GM21423 (cell line): Measurements from ENCODE around the gene PHF24.
"Not testable (repeated sequence)": the region's sequence is repeated elsewhere in the genome, so short reads cannot be mapped to it uniquely, and the experiment has no call there.

Source experiments
- ATAC-seq: cut with Tn5 transposase; IDR thresholded peaks from one replicate; pipeline ENCODE4 v1.9.1; 2021; ENCODE audit warnings: mild to moderate bottlenecking, moderate library complexity; ENCODE audit not compliant: unreplicated experiment

Gene PHF24

GRCh38 chr9:34957492-34958410 is at the start of gene PHF24:
Gene PHF24 (plus strand): TSS chr9:34958285. CDS start chr9:34971299, 13,014 bp downstream.
- no peak for ATAC-seq

DNA sequence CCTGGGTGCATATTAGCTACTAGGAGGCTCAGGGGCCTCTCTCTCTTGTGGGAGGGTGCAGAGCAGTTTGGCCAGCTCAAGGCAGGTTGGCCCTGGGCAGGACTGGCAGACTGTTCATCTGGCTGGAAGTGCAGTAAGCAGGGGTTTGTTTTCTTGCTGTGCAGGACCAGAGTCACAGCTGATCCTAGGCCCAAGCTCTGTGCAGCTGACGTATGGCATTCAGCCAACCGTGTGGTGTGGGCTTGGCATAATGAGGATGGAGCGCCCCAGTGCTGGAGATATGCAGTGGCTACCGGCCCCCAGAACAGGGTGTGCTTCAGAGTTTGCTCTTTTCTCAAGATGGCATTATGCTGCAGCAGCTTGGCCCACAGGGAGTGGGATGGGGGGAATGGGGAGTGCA is 31.0 kb upstream of the PHF24 start:
- ATAC-seq = no peak

GRCh38 chr9:34928921-34929320 is 29.2 kb upstream of the PHF24 start:
- no peak for ATAC-seq

GRCh38 chr9:34929506-34930102 is 28.5 kb upstream of the PHF24 start:
- ATAC-seq = no peak

GRCh38 chr9:34939989-34940388 is 18.1 kb upstream of the PHF24 start:
- not testable (repeated sequence) for ATAC-seq

- ATAC-seq = no peak
Observed at GRCh38 chr9:34948451-34948850, 9.6 kb upstream of the PHF24 start.

- ATAC-seq = no peak
Observed at GRCh38 chr9:34954225-34954624, 3.9 kb upstream of the PHF24 start.

- not testable (repeated sequence) for ATAC-seq
Observed at GRCh38 chr9:34956066-34956465, 2.0 kb upstream of the PHF24 start.

DNA sequence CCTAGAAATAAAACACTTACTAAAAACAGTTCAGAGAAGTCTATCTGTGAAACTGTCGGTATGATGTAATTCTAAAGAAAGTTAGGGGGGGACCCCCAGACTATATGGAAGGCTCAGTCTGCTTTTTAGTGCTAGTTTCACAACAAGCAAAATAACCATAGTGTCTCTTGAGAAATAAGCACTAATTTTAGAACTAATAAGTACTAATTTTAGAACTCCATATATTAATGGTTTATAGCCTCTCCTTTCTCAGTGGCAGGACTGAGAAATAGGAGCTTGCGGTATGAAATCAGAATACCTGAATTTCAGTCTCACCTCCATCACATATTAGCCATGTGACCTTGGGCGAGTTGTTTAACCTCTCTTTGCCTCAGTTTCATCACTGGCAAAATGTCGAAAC is 1.4 kb upstream of the PHF24 start:
- ATAC-seq = no peak

DNA sequence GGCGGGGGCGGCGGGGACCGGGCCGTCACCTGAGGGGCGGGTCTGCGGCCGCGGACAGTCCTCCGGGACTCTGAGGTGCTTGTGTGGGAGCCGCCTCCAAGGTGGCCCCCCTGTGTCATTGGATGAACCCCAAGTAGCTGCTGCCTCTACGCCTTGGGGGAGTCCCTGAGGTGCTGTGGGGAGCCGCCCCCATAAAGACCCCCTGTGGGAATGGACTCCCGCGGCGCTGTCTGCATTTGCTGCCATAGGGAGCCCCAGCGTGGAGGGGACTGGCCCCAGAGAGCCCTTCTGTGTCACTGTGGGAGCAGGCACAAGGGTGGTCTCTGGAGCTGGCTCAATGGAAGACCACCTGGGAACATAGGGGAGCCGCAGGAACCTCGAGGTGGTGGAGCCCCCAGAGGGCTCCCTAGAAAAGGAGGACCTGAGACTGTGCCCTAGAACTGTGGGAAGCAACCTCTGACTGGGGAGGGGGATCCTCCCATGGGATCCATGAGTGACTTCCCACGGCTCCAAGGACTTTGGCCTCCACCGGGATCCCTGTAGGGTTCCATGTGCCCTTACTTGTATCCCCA is 412 bp downstream of the PHF24 start:
- no peak for ATAC-seq

- ATAC-seq = no peak
Observed at GRCh38 chr9:34959461-34959860, 1.4 kb downstream of the PHF24 start.

GRCh38 chr9:34961574-34962490 is 3.7 kb downstream of the PHF24 start:
- no peak for ATAC-seq

DNA sequence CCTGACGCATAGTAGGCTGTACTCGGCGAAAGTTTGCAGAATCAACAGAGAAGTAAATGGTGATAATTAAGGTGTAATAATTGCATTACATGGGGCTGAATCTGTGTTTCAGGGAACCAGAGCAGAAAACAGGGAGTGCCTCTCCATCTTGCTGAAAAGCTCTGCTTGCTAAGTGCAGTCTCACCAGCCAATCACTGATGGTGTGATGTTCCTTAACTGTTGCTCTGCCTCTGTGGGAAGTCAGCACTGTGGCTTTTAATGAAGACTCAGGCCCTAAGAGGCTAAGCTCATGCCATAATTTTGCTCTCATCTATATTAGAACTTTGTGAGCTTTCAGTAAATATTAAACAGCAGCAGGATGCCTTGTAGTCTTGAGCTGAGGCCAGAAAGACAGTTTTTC is 4.5 kb downstream of the PHF24 start:
- no peak for ATAC-seq

- no peak for ATAC-seq
Observed at GRCh38 chr9:34963552-34963951, 5.5 kb downstream of the PHF24 start.

- no peak for ATAC-seq
Observed at GRCh38 chr9:34964458-34964857, 6.4 kb downstream of the PHF24 start.

- ATAC-seq = no peak
Observed at GRCh38 chr9:34971146-34971811, 13.2 kb downstream of the PHF24 start.

DNA sequence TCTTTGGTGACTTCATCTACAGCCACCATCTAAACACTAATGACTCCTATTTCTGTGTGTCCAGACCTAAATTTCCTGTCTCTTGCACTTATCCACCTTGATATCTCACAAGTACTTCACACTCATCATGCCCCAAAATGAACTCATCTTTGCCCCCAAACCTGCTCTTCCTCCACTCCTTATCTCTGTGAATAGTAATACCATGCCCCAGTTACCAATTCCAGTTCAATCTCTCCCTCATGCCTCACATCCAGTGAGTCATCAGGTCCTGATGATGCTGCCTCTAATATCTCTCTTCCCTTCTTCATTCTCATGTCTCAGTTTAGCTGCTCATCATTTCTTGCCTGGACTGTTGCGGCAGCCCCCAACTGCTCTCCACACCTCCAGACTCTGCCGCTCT is 16.6 kb downstream of the PHF24 start:
- no peak for ATAC-seq

- no peak for ATAC-seq
Observed at GRCh38 chr9:34976441-34976840, 18.4 kb downstream of the PHF24 start.

- ATAC-seq = no peak
Observed at GRCh38 chr9:34976992-34977391, 18.9 kb downstream of the PHF24 start.

GRCh38 chr9:34980181-34980761 is 22.2 kb downstream of the PHF24 start:
- ATAC-seq = no peak
